Stimulated activated CD4-positive, alpha-beta T cell treated with anti-CD3 and anti-CD28 coated beads, Interleukin-1b, Interleukin-23, amount 100 ng/mL, for 24 hours (primary cell): ENCODE data around the gene LARP7.
"Not testable (repeated sequence)": the region's sequence is repeated elsewhere in the genome, so short reads cannot be mapped to it uniquely, and the experiment has no call there.

Source experiments
- DNase-seq, 4 experiments: peaks; one replicate each; pipeline ENCODE4 v3.0.0-alpha.2; 2020; ENCODE audit warnings: low read depth in 4 of 4, low spot score in 1 of 4

LARP7 gene

GRCh38 chr4:112636688-112637551 lies at the start of gene LARP7, which contains the start of gene ZGRF1:
TSS of gene LARP7 (plus strand) at chr4:112637143. CDS start at chr4:112644670, 7,527 bp downstream.
TSS of gene ZGRF1 (minus strand) at chr4:112636909. CDS start at chr4:112633176, 3,733 bp downstream.
- DNase-seq = peak; percentile 92 to 96 (median 95)

DNA sequence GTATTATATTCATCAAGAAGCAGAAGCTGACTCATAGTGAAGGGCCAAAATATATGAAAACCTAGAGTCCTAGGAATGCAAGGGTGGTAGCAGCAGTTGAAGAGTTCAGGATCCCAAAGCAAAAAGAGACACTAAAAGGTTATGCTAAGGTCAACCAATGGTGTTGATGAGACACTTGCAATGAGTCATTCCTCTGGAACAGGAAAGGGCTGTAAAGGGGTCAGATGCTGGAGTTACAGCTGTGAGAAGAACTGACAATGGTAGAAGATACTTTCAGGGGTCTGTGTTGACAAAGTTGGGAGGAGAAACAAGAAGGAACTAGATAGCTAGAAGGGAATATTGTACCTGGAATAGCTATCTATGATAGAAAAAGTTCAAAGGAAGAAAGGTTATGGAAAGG lies 47.7 kb upstream of the LARP7 start:
- DNase-seq = no peak

DNA sequence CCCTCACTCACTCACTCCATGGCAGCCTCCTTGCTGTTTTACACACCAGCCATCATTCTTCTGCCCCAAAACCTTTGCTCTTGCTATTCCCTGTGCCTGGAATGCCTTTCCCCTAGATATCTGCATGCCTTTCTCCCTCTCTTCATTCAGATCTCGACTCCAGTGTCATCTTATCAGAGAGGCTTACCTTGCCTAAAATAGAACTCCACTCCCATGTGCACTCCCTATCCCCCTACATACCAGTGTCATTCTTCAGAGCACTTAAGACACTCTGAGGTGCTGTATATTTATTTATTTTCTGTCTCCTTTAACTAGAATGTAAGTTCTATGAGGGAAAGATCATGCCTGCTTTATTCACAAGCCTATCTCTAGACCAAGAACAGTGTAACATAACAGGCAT lies 45.4 kb upstream of the LARP7 start:
- no peak for DNase-seq

DNA sequence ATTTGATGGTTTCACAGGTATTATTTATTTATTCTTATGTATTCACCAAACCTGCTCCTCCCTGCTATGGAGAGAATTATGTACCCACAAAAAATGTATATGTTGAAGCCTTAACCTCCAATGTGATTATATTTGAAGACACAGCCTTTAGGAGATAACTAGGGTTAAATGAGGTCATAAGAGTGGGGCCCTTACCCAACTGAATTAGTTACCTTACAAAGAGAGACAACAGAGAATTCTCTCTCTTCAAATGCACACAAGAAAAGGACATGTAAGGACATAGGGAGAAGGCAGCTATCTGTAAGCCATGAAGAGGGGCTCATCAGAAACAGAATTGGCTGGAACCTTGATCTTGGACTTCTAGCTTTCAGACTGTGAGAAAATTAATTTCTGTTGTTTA lies 44.2 kb upstream of the LARP7 start:
- no peak for DNase-seq

DNA sequence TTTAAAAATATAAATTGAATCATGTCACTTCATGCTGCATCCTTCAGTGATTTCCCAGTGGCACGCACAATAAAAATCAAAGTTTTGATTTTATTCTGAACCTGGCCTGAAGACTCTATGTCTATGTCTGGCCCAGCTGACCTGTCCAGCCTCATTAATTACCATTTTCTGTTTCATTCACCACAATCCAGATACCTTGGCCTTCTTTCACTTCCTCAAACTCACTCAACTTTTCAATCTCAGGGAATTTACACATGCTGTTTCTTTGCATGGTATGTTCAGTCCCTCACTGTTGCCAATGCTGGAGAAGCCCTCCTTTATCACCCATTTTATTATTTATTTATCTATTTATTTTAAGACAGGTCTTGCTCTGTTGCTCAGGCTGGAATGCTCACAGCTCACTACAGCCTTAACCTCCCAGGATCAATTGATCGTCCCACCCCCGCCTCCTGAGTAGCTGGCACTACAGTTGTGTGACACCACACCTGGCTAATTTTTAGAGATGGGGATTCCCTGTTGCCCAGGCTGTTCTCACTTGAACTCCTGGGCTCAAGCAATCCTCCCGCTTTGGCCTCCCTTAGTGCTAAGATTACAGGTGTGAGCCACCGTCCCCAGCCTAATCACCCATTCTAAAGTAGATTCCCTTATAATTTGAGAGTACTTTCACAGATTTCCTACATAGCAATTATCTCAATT lies 43.4 kb upstream of the LARP7 start:
- DNase-seq = no peak

DNA sequence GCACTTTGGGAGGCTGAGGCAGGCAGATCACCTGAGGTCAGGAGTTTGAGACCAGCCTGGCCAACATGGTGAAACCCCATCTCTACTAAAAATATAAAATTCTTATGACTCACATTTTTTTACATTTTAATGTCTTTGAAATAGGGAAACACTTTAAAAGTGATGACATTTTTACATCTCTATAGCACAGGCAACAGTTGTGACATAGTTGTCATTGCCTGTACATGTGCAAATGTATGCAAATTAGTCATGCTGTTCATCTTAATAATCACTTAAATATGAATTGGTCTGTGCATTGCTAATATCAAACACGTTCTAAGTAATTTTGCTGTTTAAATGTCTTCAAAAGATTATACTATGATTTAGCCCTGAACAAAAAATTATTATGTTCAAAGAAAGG lies 42.0 kb upstream of the LARP7 start:
- no peak for DNase-seq

DNA sequence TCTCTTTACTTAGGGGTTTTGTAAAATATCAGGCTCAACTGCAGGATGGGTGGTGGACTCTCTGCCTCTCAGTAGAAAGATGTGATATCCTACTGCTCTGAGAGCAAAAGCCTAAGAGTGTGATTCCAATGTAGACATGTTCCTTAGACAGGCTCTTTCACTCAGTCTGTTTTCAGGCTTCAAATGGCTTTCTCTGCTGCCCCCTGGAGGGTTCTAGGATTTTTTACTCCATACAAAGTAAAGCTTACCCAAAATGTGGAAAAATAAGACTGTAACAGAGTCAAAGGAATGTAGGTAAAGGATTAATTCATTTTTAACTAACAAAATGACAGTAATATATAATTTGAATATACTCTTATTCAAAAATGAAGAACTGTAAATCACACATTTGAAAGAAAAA lies 32.4 kb upstream of the LARP7 start:
- no peak for DNase-seq

- DNase-seq = not testable (repeated sequence)
Measured at GRCh38 chr4:112612814-112613213, 24.1 kb upstream of the LARP7 start.

DNA sequence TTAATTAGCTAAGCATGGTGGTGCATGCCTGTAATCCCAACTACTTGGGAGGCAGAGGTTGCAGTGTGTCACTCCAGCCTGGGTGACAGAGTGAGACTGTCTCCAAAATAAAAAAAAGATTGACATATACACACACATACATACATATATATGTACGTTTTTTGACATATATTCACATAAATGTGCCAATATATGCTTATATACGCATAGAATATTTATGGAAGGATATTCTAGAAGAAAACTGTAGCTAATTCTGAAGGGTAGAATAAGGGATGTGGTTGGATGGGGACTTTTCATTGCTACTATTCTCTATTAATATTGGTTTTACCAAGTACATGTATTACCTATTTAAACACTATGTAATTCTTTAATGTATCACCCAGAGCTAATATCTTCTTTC lies 20.0 kb upstream of the LARP7 start:
- DNase-seq = no peak

GRCh38 chr4:112626228-112626627 lies 10.7 kb upstream of the LARP7 start:
- DNase-seq = no peak

GRCh38 chr4:112633477-112634235 lies 3.3 kb upstream of the LARP7 start:
- DNase-seq = no peak

- no peak for DNase-seq
Measured at GRCh38 chr4:112637552-112637866, 566 bp downstream of the LARP7 start.

GRCh38 chr4:112642526-112642925 lies 5.6 kb downstream of the LARP7 start:
- no peak for DNase-seq

GRCh38 chr4:112644595-112645535 lies 7.9 kb downstream of the LARP7 start:
- not testable (repeated sequence) for DNase-seq

DNA sequence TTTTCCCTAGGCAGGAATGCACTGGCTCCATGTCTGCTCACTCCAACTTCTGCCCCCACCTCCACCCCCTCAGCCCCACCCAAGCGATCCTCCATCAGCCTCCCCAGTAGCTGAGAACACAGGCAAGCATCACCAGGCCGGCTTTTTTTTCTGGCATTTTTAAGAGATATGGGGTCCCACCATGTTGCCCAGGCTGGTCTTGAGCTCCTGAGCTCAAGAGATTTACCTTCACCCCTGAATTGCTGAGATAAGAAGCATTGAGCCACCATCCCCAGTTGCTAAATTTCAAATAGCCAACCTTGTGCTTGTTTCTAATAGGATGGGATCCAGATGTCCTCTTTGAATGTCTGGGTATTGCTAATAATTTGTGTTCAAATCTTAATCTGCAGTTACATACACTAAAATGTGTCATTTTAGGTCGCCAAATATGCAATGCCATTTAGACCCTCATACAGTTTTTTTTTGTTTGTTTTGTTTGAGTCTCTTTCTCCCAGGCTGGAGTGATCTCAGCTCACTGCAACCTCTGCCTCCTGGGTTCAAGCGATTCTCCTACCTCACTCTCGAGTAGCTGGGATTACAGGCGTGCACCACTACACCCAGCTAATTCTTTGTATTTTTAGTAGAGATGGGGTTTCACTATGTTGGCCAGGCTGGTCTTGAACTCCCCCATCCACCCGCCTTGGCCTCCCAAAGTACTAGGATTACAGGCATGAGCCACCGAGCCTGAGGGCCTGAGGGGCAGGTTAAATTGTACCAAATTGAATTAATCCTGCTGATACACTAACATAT lies 8.8 kb downstream of the LARP7 start:
- no peak for DNase-seq

DNA sequence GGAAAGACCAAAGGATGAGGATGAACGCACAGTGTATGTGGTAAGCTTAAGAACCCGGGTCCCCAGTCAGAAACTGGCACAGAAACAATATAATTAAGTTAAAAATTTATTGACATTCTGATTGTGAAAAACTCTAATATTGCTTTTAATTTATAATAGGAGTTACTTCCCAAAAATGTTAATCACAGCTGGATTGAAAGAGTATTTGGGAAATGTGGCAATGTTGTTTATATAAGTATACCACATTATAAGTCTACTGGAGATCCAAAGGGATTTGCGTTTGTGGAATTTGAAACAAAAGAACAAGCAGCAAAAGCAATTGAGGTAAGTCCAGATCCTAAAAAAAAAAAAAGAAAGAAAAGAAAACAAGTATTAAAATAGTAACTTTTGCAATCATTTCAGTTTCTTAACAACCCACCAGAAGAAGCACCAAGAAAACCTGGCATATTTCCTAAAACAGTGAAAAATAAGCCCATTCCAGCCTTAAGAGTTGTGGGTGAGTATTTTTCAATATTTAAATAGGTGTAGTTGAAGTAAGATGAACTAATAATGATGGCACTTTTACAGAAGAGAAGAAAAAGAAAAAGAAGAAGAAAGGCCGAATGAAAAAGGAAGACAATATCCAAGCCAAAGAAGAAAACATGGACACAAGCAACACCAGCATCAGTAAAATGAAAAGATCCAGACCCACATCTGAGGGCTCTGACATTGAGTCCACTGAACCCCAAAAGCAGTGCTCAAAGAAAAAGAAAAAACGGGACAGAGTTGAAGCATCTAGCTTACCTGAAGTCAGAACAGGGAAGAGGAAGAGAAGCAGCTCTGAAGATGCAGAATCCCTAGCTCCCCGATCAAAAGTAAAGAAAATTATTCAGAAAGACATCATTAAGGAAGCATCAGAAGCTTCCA lies 9.9 kb downstream of the LARP7 start:
- DNase-seq = no peak

DNA sequence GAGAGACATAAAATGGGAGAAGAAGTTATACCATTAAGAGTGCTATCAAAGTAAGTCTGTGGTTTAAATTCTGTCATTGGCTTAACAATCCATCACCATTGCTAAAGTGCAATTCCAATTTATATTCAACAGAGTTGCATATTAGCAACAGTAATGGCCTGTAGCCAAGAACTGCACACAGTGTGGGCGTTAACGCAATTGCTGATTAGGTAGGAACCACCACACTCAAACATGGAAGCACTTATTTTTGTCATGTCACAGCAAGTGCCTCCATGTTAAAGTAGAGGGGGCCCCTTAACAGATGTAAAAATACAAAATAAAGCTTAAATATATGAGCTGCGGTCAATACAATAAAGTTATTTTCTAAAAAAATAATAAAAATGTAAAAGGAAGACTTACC lies 10.8 kb downstream of the LARP7 start:
- DNase-seq = no peak

GRCh38 chr4:112648263-112649054 lies 11.5 kb downstream of the LARP7 start:
- no peak for DNase-seq
